NCI-H748 (cell line): ENCODE data around the gene FGR.

Experiments
- DNase-seq: peaks from one replicate; lab custom pipeline; 2025; ENCODE audit not compliant: unreplicated experiment; lab: John Stamatoyannopoulos, UW

Gene FGR

DNA sequence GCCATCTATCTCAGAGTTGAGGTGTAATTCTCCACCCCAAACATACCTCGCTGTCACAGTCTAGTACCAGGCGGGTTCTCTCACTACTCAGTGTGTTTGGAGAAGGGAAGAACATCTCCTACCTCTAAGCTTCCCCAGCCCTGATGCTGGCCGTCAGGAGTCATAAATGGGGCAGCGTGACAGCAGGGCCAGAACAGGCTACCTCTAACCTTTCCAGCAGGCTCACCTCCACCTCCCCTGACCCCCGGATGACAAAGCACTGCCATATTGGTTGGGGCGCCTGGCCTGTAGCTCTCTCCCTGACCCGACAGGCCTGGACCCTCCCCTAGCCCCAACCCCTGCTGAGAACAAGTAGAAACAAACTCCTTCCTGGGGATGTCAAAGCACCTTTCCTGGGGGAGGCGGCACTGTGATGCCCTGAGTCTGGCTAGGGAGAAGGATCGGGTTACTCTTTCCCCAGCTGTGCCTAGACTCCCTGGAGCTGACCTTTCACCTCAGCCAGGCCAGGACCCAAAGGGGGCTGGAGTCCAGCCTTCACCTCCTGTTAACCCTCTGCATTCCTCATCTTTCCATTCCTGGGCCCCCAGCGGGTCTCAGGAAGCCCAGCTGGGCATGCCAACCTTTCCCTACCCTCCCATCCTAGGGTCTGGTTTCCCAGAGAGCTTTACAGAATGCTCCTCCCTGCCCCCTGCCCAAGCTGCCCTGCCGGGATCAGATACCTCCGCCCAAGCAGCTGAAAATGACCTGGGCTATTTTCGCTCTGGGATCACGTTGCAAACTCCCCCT is 65.3 kb downstream of the FGR start:
- DNase-seq = no peak

DNA sequence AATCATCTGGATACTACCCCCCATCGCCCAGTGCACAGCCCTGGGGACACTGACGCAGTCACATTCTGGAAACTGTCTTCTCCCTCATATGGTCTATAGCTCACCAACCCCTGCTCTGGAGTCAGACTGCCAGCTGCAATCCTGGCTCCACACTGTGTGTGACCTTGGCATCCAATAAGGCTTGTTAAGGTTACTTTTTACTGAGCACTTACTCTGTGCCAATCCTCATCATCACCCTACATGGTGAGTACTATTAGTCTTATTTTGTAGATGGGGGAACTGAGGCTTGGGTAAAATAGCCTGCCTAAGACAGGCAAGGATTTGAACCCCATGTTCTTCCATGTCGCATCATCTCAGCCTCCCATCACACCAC is 65.9 kb downstream of the FGR start:
- DNase-seq = no peak

DNA sequence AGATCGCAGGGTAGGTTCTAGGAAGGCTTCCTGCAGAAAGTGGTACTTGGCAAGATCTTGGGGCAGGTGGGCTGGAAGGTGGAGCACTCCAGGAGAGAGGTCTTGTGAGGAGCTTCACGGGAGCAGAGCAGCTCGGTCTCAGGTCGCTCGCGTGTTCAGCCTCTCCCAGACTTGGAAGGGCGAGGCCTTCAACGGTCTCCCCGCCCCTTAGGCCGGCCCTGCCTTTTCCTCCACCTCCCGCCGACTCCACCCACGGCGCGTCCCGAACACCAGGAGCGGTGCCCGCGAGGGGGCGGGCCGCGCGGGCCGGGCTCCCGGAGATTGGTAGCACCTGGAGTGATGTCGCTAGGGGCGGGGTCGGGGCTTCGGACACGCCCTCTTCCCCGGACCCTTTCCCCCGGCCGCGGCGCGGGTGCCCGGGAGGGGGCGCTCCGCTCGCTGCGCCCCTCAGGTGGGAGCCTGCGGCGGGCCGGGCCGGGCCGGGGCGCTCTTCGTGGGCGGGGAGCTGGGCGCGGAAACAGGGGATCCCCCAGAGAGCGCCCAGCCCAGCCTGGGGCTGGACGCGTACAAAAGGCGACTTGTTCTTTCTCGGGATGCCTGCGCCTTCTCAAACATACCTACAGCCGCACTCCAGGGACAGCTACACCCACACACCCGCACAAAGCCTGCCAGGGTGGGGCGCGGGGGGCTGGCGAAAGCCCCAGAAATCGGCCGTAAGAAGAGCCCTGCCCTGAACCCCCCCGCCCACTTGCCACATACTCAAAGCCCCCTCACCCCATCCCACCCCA is 66.5 kb downstream of the FGR start:
- peak; percentile 94 for DNase-seq

DNA sequence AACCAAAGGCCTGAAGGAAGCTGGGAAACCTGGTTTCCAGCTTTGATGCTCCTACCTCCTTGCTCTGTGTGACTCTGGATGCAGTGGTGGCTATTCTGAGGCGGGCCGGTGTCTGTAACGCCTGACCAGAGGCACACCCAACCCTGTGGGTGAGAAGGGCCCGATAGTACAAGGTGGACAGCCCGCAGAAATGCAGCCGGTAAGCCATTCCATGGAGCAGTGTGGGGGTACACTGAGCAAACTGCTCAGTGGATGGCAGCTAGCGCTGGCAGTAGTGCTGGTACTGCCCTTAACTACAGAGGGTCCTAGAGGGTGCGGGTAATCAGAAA is 67.0 kb downstream of the FGR start:
- DNase-seq = no peak

DNA sequence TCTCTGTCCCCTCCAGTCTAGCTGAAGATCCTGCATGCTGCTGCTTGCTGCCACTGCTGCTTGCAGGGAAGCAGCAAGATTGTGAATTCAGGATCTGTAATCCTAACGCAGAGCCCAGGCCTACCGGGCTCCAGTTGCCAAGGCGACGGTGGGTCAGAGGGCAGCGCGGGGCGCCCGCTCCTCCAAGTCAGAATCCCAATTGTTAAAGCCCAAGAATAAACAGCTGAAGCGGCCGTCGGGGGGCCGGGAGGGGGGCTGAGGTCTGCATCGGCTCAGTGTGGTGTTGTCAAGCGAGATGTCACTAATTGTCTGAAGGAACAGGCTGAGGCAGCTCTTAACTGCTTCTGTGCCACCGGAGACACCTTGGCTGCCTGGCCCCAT is 67.8 kb downstream of the FGR start:
- no peak for DNase-seq

DNA sequence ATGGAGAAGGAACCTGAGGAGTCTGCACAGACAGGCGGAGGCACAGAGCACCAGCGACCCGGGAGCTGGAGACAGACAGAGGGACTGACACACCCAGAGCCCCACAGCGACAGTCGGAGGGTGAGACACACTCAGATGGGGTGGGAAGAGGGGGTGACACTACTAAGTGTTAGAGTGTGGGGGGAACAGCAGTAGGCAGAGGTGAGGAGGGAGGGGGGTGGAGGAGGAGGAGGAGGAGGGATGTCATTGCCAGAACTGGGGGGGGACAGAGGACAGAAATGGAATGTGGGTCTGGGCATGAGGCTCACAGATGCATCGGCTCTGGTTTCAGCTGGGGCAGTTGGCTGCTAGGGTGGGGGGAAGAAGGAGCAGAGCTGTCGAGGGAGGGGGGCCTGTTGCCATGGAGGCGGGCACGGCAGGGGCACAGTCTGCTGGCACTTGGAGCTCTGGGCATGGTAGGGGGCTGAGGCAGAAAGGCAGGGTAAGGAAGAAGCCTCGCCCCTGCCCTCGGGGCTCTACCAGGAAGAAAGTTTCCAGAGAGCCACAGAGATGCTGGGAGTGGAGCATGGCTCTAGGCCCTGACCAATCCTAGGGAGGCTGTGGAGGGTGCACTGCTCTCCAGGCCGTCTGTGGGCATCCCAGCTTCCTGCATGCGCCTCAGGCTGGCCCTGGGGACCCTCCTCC is 68.4 kb downstream of the FGR start:
- DNase-seq = no peak

DNA sequence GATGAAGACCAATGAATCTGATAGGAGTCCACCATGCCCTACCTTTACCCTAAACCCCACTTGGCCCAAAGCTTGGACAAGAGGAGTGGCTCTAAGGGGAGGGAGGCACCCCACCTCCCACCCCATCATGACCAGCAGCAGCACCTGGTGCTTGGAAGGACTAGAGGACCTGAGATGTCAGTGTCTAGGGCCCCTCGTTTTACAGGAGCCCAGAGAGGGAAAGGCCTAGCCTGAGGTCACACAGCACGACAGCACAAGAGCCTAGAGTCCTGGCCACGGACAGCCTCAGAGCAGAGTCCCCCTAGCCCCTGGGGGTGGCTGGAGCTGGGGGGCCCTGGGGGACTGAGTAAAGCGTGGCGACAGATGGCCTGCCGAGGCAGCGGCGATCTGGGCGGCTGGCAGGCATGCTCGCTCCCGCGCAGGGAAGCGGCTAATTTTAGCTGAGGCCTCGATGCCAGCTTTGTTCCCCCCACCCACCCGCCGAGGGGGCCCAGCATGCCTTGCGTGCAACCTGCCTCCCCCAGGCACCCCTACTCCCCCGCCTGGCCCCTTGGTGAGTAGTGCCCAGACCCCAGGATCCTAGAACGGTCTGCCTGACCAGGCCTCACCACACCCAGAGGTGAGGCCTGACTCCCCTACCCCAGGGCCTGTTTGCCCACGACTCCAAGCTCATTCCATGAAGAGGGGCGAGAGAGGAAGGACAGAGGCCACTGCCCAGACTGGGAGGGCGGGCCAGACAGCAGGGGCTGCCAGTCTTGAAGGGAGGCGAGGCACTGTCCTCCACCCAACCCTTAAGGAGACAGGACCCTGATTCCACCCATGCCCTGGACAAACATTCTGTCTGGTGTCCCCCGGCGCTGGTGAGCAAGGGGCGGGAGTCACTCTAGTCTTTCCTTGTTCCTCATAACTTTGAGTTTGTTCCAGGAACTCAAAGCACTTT is 70.0 kb downstream of the FGR start:
- DNase-seq = no peak

DNA sequence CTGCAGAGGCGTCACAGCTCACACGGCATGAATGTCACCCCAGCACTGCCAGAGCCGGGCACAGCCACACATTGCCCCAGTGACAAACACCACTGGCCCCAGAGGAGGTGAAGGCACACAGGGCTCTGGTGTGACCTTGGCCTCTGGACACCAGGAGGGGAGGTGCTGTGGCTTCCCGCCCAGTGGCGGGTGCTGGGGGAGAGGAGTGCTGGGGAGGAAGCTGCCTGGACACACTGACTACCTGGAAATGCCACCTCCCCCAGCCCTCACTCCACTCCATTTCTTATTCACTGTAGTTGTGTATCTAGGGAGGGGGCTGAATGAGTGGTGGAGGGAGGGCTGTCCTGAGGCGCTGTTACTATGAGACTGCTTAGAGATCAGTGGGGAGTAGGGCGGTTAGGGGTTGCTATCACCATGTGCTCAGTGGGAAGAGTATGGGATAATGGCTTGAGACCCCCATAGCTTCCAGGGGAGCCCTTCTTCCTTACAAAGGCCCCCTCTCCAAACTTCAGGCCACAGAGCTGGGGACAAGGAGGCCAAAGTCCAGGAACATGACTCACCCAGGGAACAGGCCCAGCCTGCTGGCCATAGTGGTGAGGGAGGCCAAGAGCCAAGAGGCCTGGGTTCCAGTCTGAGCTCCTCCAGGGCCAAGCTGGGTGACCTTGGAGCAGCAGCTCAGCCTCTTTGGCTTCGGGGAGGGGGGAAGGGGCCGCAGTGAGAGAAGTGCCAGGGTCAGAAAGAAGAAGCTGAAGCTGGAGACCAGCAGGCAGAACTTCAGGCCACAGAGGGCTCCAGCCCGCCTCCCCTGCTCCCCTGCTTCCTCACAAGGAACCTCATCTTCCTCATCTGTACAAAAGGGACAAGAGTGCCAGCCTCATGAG is 71.2 kb downstream of the FGR start:
- DNase-seq = no peak

DNA sequence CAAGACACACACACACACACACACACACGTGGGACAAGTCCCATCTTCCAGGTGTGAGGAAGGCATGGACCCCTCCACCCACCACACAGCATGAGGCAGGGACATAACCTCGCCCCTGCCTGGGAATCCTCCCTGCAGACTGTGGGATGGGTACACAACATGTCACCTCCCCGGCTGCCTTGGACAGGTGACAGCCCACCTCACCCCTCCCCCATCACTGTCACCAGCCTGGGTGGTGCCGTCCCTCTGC is 71.7 kb downstream of the FGR start:
- DNase-seq = no peak

DNA sequence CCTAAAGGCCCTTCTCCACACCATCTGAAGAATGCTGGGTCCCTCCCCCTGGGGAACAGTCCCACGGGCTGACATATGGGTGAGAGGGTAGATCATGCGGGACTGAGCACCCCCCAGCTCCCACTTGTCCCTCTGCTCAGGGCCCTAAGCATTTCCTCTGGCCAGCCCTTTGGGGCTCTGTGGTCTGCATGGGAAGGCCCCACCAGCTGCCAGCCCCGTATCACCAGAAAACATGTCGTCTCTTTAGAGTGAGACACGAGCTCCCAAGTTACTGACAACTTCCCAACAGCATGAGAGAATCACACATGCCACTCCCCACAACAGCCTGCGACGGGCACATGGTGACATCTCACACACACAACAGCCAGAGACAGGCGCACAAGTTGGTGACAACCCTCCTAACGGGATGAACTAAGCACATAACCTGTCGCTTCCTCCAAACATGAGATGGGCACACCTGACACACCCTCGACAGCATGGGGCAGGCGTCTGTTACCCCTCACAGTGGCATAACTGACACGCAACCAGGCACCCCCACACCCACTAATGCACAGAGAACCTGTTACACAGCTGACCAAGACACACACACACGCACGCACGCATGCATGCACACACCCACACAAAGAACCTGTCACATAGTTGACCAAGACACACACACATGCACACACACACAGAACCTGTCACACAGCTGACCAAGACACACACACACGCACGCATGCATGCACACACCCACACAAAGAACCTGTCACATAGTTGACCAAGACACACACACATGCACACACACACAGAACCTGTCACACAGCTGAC is 72.2 kb downstream of the FGR start:
- DNase-seq = no peak
